NCI-H2029 treated with DMSO at 0.1 percent for 48 hours (cell line): ENCODE data around the gene MUC15.

Source experiments
- DNase-seq: peaks from one replicate; lab custom pipeline; 2025; lab: John Stamatoyannopoulos, UW

Gene MUC15

GRCh38 chr11:26575946-26576345 is 3.9 kb upstream of the MUC15 start:
- DNase-seq, result no peak

GRCh38 chr11:26573896-26574295 is 1.8 kb upstream of the MUC15 start:
- no peak for DNase-seq

- DNase-seq, result peak; percentile 12
Measured at GRCh38 chr11:26572770-26573402, 823 bp upstream of the MUC15 start.

- no peak for DNase-seq
Measured at GRCh38 chr11:26569646-26570045, 2.4 kb downstream of the MUC15 start.

- DNase-seq, result no peak
Measured at GRCh38 chr11:26558190-26558589, 13.9 kb downstream of the MUC15 start.

GRCh38 chr11:26557666-26558065 is 14.4 kb downstream of the MUC15 start:
- no peak for DNase-seq

GRCh38 chr11:26556582-26556981 is 15.5 kb downstream of the MUC15 start:
- DNase-seq, result no peak

- DNase-seq, result no peak
Measured at GRCh38 chr11:26554455-26554854, 17.6 kb downstream of the MUC15 start.

GRCh38 chr11:26553182-26553581 is 18.9 kb downstream of the MUC15 start:
- no peak for DNase-seq

GRCh38 chr11:26551186-26551801 is 20.8 kb downstream of the MUC15 start:
- no peak for DNase-seq

- DNase-seq, result no peak
Measured at GRCh38 chr11:26550022-26550421, 22.0 kb downstream of the MUC15 start.

GRCh38 chr11:26549176-26549575 is 22.9 kb downstream of the MUC15 start:
- no peak for DNase-seq

- no peak for DNase-seq
Measured at GRCh38 chr11:26541870-26542269, 30.2 kb downstream of the MUC15 start.

GRCh38 chr11:26539517-26539916 is 32.5 kb downstream of the MUC15 start:
- DNase-seq, result no peak

GRCh38 chr11:26537341-26537740 is 34.7 kb downstream of the MUC15 start:
- DNase-seq, result no peak

- no peak for DNase-seq
Measured at GRCh38 chr11:26527685-26528084, 44.4 kb downstream of the MUC15 start.

GRCh38 chr11:26522912-26523610 is 49.0 kb downstream of the MUC15 start:
- DNase-seq, result peak; percentile 11

- DNase-seq, result no peak
Measured at GRCh38 chr11:26519469-26519868, 52.6 kb downstream of the MUC15 start.

- DNase-seq, result no peak
Measured at GRCh38 chr11:26512196-26512595, 59.9 kb downstream of the MUC15 start.

- DNase-seq, result no peak
Measured at GRCh38 chr11:26510756-26511155, 61.3 kb downstream of the MUC15 start.

GRCh38 chr11:26510164-26510563 is 61.9 kb downstream of the MUC15 start:
- DNase-seq, result no peak
